HG03280 (cell line): ENCODE results near the gene BSN.

Experiments
- ATAC-seq: cut with Tn5 transposase; IDR thresholded peaks from one replicate; pipeline ENCODE4 v1.9.1; 2021; ENCODE audit warnings: mild to moderate bottlenecking, moderate library complexity; ENCODE audit not compliant: unreplicated experiment

BSN gene

DNA sequence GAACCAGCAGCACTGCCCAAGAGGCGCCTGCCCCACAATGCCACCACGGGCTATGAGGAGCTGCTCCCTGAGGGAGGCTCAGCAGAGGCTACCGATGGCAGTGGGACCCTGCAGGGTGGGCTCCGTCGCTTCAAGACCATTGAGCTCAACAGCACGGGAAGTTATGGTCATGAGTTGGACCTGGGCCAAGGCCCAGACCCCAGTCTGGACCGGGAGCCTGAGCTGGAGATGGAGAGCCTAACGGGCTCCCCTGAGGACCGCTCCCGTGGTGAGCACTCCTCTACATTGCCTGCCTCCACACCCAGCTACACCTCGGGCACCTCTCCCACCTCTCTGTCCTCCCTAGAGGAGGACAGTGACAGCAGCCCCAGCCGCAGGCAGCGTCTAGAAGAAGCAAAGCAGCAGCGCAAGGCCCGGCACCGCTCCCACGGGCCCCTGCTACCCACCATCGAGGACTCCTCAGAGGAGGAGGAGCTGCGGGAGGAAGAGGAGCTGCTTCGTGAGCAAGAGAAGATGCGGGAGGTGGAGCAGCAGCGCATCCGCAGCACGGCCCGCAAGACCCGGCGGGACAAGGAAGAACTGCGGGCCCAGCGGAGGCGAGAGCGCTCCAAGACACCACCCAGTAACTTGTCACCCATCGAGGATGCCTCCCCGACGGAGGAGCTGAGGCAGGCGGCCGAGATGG, 98.1 kb downstream of the BSN start:
- ATAC-seq = no peak

DNA sequence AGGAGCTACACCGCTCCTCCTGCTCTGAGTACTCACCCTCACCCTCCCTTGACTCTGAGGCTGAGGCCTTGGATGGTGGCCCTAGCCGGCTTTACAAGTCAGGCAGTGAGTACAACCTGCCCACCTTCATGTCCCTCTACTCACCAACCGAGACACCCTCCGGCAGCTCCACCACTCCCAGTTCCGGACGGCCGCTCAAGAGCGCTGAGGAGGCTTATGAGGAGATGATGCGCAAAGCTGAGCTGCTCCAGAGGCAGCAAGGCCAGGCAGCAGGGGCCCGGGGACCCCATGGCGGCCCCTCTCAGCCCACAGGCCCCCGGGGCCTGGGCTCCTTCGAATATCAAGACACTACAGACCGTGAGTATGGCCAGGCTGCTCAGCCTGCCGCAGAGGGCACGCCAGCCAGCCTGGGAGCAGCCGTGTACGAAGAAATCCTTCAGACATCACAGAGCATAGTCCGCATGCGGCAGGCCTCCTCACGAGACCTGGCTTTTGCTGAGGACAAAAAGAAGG, 98.7 kb downstream of the BSN start:
- no peak for ATAC-seq

DNA sequence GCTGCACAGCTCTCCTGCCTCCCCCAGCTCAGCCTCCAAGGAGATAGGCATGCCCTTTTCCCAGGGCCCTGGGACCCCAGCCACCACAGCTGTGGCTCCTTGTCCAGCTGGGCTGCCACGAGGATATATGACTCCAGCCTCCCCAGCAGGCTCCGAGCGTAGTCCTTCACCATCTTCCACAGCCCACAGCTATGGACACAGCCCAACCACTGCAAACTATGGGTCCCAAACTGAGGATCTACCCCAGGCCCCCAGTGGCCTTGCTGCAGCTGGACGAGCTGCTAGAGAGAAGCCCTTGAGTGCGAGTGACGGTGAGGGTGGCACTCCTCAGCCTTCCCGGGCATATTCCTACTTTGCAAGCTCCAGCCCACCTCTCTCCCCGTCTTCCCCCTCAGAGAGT, 99.3 kb downstream of the BSN start:
- no peak for ATAC-seq

DNA sequence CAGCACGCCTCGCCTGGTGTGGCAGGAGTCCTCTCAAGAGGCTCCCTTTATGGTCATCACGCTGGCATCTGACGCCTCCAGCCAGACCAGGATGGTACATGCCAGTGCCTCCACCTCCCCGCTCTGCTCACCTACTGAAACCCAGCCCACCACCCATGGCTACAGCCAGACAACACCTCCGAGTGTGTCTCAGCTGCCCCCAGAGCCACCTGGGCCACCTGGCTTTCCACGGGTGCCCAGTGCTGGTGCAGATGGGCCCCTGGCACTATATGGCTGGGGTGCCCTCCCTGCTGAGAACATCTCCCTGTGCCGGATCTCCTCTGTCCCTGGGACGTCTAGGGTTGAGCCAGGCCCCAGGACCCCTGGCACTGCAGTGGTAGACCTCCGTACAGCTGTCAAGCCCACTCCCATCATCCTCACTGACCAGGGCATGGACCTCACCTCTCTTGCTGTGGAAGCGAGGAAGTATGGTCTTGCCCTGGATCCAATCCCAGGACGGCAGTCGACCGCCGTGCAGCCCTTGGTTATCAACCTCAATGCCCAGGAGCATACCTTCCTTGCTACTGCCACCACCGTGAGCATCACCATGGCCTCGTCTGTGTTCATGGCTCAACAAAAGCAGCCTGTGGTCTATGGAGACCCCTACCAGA, 100.0 kb downstream of the BSN start:
- ATAC-seq = no peak

DNA sequence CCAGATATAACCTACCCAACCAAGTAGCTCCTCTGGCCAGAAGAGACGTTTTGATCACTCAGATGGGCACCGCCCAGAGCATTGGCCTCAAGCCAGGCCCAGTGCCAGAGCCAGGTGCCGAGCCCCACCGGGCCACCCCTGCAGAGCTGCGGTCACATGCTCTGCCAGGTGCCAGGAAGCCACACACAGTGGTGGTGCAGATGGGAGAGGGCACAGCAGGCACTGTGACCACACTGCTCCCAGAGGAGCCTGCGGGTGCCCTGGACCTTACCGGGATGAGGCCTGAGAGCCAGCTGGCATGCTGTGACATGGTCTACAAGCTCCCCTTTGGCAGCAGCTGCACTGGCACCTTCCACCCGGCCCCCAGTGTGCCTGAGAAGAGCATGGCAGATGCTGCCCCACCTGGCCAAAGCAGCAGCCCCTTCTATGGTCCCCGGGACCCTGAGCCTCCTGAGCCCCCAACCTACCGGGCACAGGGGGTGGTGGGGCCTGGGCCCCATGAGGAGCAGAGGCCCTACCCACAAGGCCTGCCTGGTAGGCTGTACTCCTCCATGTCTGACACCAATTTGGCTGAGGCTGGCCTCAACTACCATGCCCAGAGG, 100.8 kb downstream of the BSN start:
- ATAC-seq = no peak

DNA sequence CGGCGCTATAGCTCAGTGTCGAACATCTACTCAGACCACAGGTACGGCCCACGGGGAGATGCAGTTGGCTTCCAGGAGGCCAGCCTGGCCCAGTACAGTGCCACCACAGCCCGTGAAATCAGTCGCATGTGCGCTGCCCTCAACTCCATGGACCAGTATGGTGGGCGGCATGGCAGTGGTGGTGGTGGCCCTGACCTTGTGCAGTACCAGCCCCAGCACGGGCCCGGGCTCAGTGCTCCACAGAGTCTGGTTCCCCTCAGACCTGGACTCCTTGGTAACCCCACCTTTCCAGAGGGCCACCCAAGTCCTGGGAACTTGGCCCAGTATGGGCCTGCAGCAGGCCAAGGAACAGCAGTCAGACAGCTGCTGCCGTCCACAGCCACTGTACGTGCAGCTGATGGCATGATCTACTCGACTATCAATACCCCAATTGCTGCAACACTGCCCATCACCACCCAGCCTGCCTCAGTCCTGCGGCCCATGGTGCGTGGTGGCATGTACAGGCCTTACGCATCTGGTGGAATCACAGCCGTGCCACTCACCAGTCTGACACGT, 101.5 kb downstream of the BSN start:
- no peak for ATAC-seq

DNA sequence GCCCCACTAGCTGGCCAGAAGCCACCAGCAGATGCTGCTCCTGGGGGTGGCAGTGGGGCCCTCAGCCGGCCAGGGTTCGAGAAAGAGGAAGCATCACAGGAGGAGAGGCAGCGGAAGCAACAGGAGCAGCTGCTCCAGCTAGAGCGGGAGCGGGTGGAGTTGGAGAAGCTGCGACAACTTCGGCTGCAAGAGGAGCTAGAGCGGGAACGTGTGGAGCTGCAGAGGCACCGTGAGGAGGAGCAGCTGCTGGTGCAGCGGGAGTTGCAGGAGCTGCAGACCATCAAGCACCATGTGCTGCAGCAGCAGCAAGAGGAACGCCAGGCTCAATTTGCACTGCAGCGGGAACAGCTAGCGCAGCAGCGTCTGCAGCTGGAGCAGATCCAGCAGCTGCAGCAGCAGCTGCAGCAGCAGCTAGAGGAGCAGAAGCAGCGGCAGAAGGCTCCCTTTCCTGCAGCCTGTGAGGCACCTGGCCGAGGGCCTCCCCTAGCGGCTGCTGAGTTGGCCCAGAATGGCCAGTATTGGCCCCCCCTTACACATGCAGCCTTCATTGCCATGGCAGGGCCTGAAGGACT, 102.3 kb downstream of the BSN start:
- no peak for ATAC-seq

DNA sequence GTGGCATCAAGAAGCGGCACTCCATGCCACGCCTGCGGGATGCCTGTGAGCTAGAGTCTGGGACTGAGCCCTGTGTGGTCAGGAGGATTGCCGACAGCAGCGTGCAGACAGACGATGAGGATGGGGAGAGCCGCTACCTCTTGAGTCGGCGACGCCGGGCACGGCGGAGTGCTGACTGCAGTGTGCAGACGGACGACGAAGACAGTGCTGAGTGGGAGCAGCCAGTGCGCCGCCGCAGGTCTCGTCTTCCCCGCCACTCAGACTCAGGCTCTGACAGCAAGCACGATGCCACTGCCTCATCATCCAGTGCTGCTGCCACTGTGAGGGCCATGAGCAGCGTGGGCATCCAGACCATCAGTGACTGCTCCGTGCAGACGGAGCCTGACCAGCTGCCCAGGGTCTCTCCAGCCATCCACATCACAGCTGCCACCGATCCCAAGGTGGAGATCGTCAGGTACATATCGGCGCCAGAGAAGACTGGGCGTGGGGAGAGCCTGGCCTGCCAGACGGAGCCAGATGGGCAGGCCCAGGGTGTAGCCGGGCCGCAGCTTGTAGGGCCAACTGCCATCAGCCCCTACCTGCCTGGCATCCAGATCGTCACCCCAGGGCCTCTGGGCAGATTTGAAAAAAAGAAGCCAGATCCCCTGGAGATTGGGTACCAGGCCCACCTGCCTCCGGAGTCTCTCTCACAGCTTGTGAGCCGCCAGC, 103.1 kb downstream of the BSN start:
- ATAC-seq = no peak

DNA sequence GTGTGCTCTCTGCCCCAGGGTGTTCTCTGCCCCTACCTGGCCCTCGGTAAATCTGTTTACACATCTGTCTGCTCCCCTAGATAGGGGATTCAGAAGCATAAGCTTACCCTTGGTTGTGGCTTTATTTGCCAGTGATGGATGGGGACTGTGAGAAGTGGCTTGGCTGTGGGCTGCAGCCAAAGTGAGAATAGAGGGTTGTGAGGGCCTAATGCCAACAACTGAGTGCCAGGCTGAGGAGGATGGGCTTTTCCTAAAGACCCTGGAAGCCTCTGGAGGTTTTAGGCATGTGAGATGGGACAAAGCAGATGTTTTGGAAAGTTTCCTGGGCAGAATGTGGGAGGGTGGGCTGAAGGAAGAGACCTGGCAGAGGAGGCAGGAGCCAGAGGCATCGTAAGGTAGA, 104.4 kb downstream of the BSN start:
- no peak for ATAC-seq

DNA sequence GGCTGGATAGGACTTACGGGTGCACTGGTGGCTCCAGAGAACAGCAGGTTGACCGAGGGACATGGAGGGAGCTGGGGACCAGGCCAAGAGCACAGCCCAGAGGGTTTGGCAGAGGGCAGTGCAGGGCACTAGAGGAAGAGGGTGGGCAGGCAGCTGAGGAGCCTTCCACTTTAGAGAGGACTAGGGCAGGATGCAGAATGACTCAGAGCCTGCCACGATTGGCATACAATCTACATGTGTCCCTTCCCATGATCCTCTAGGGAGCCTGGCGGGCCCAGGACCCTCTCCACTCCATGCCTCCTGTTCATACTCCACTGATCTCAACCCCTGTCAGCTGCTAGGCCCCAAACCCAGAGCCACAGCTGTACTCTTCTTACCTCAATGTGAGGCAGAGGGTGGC, 105.5 kb downstream of the BSN start:
- no peak for ATAC-seq

DNA sequence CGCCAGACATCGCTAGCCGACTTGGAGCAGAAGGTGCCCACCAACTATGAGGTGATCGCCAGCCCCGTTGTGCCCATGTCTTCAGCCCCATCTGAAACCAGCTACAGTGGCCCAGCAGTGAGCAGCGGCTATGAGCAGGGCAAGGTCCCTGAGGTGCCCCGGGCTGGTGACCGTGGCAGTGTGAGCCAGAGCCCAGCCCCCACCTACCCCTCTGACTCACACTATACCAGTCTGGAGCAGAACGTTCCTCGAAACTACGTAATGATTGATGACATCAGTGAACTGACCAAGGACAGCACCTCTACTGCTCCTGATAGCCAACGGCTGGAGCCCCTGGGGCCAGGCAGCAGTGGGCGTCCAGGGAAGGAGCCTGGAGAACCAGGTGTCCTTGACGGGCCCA, 107.0 kb downstream of the BSN start:
- no peak for ATAC-seq

DNA sequence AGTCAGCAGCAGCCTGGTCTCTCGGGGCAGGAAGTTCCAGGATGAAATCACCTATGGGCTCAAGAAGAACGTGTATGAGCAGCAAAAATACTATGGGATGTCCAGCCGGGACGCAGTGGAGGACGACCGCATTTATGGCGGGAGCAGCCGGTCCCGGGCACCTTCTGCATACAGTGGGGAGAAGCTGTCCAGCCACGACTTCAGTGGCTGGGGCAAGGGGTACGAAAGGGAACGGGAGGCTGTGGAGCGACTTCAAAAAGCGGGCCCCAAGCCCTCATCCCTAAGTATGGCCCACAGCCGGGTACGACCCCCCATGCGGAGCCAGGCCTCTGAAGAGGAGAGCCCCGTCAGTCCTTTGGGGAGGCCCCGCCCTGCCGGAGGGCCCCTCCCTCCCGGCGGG, 107.7 kb downstream of the BSN start:
- no peak for ATAC-seq

DNA sequence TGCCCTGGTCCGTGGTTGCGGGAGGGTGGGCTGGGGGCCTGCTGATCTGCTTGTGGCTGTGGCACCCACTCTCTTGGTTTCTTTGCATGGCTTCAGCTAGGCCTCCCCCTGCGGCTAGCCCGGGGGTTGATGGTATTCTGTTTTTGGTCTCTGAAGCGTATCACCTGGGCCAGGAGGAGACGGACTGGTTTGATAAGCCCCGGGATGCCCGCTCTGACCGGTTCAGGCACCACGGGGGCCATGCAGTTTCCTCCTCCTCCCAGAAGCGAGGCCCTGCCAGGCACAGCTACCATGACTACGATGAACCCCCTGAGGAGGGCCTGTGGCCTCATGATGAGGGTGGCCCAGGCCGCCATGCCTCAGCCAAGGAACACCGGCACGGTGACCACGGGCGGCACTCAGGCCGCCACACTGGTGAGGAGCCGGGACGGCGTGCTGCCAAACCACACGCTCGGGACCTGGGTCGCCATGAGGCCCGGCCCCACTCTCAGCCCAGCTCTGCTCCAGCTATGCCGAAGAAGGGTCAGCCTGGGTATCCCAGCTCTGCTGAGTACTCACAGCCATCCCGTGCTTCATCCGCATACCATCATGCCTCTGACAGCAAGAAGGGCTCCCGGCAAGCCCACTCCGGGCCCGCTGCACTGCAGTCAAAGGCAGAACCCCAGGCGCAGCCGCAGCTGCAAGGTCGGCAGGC, 108.6 kb downstream of the BSN start:
- no peak for ATAC-seq

DNA sequence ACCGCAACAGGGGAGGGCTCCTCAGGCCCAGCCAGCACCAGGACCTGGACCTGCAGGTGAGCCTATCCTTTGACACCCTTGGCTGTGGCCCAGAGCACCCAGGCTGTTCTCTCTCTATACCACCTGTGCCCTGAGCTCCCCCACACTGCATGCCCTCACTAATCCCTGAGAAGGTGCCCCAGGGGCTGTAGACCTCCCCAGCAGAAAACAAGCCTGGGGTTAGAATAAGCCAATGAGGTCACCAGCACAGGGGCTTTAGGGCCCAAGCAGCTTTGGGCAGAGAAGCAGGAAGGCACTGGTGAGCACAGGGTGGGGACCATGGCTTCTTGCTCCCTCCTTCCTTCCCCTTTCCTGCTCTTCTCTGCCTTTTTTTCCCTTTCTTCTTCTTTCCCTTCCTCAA, 109.6 kb downstream of the BSN start:
- ATAC-seq = no peak

DNA sequence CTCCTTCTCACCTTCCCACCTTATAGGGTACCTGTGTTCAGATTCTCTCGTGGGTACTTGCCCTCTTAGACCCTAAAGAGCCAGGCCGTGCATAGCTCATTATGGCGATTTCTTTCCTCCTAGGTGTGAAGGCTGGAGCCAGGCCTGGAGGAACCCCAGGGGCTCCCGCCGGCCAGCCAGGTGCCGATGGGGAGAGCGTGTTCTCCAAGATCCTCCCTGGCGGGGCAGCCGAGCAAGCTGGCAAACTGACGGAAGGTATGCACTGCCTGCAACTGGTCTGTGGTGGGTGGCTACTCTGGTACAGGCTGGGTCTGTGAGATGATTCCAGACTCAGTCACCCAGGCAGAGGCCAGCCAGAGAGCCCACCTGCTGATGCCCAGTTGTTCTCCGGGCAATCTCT, 110.0 kb downstream of the BSN start:
- no peak for ATAC-seq

DNA sequence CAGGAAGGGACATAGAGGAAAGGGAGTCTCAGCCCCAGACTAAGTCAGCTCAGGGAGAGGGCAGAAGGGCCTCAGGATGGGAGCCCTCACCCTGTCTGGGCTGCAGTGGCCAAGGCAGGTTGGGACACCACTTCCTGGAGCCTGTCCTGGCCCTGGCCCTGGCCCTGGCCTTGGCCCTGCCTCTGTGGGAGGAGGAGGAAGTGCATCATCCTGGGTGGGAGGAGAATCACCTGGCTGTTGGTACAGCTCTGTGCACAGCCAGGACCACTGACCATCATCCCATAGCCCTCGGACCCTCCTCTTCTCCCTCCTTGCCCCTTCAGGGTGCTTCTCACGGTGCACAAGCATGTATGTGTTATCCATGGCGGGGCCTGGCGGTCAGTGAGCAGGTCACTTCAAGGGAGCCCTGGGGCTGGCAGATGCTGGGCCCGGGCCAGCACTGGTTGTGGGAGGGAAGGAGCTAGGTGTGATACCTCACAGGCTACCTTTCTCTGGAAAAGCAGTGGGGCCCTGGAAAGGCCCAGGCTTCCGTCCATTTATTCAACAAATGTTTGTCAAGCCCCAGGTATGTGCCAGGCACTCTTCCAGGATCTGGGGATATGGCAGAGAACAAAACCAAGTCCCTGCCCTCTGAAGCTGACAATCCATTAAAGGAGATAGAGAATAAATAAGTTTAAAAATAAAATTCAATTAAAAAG, 111.7 kb downstream of the BSN start:
- ATAC-seq = no peak

DNA sequence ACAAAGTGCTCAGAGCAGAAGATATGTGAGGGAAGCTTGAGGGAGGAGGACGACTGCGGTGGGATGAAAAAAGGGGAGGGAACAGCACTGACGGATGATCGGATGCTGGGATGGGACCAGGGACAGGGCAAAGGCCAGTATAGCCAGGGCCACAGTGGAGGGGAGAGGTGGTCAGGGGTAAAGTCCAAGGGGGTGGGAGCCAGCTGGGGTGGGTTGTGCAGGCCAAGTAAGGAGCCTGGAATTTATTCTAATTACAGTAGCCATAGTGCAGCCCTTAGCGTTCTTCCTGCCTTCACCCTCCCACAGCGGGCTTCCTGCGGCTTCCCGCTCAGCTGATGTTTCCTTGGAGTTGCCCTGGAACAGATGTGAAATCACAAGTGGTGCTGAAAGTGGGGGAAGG, 112.3 kb downstream of the BSN start:
- no peak for ATAC-seq

DNA sequence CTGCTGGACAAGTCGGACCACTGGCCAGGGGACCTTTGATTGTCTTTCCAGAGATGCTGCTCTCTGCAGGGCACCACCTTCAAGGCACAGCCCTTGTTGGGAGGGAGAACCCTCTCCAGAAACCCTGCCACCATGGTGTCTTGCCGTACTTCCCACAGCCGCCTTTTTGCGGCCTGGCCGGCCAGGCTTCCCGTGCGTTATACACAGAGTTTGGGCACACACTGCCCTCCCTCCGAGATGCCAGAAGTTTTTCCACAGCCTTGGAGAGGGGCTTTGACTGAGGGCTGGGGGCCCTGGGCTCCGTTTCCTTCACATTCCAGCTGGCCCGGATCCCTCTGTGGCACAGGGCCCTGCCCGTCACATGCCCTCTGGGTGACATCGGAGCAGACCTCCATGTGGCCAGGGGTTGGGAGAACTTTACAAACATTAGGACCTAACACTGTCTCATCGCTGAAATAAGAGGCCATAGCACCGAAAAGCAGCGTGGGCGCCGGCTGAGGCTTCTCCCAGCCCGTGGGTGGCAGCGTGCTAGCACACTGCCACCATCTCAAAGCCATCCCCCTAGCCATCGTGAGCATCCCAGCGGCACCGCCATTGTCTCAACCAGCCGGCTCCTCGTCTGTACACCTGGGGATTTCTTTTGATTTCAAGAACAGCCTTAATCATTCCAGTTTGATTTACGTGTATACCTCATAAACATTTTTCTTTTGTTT, 113.6 kb downstream of the BSN start:
- ATAC-seq = no peak

DNA sequence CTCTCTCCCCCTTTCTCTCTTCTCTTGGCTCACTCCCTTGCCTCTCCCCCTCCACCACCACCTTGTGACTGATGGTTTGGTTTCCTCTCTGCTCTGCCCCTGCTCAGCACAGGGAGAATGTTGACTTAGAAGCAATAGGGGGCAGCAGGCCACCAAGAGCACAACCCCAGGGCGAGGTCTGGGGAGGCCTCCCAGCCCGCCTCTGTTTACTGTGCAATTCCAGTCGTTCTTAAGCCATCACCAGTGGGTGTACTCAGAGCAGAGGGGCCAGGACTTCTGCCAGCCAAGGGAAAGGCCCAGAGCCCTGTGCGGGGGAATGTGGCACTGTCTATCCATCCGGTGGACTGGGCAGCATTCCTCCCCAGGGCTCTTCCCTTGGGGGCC, 114.1 kb downstream of the BSN start:
- ATAC-seq = no peak
